ENCODE data around the gene SAMD4A.

SAMD4A gene

DNA sequence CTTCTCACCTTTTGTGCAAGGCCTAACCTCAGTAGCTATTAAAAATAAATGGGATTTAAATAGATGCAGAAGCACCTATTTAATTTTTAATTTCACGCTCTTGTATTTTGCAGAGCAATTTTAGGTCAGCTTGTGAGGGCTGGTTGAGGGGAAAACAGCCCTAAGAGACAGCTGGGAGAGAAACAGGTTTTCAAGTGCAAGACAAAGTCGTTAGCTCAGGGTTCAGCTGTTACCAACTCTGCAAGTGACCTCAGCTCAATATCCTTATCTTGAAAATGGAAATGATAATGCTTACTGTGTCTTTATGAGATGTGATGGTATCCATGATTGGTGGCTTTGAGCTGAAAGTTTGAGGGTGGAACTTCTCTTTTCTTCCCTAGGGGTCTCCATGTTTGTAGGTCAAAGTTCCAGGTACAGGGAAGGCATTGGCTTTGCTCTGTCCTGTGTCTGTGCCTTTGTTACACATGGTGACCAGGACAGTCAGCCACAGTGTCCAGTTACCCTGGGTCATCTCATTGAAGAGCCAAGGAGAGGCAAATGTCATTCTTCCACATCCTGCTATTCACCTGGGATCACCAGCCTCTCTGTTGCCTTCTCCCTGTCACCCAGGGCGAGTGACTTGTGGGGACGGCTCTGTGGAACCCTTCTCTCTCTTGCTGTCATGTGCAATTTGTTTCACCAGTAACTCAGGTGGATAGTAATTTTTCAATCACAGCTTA is 100.3 kb downstream of the SAMD4A start:
- DNase-seq: no peak

DNA sequence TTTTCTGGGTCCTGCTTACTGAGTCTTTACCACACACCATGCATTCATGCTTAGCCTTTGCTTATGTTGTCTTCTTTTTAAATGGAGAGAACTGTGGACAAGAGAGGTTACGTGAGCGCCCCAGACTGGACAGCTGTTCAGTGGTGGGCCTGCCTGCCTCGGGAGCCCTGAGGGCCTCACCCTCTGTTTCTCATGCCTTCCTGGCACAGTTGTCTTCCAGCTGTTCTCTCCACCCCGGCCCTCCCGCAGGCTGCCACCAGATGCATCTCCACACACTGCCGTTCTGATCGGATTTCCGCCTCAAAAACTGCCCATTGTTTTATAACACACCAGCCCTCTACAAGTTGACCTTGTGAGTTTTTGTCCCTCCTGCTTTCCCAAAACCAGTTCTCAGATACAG is 100.8 kb downstream of the SAMD4A start:
- no peak for DNase-seq

DNA sequence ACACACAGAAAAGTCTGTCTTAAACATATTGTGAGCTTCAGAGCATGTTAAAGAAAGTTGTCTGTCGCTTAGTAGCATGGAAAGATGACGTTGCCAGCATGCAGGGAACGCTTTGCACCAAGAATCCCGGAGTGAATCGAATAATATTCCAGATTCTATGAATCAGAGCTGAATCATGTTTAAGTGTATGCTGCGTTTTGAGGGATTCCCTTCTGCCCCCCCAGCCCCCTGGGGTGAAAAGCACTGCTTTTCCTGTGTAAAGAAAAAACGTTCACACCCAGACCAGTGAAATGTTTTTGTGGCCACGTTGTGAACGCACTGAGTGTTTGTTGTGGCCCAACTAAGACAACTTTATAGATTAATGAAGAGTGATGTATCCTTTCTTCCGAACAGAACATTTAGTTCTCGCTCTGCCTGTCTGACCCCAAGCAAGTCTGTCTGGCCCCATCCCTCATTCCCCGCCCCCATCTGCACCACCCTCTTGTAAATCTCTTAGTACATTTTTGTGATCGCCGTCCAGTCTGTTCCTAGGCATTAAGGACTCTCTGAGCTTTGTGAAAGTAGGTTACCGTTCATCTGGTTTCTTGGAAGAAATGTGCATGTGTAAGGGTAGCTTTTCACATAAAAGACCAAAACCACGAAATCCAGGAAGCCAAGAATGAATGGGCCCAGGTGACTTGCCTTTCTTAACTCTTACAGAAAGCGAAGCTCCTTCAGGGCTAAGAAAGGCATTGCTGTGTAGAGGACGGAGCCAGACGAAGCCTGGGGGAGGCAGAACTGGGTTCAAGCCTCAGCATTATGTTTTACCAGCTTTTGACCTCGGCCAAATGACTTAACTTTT is 103.0 kb downstream of the SAMD4A start:
- DNase-seq: no peak

DNA sequence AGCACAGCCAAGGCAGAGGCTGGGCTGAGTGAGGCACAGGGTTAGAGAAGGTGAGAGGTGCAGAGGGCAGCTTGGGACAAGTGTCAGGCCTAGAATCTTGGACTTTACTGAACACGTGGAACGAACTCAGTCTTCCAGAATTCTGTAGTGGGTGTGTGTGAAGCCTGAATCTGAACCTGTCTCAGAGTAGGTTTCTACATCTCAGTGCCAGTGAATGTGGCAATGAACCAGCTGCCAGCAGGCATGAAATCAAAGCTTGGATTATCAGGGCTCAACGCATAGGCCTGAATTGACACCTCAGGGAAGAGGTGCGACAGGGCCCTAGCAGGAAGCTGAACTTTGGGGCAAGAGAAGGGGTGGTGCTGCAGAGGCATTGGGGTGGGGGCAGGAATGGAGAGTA is 104.6 kb downstream of the SAMD4A start:
- no peak for DNase-seq

DNA sequence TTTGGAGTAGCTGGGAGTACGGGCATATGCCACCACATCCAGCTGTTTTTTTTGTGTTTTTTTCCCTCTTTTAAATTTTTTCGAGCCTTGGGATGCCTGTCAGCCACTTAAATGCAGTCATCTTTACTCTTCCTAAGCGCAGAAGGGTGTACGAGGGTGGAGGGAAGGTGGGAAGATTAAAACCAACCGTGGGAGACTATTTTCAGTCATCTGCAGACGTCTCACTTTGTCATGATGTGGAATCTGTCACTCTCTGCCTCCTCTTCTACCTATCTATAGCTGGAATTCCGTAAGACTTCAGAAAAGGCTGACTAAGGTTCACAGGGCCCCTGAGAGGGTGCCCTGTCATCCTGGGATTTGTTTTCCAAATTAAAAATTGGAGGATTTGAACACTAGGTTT is 105.3 kb downstream of the SAMD4A start:
- no peak for DNase-seq

DNA sequence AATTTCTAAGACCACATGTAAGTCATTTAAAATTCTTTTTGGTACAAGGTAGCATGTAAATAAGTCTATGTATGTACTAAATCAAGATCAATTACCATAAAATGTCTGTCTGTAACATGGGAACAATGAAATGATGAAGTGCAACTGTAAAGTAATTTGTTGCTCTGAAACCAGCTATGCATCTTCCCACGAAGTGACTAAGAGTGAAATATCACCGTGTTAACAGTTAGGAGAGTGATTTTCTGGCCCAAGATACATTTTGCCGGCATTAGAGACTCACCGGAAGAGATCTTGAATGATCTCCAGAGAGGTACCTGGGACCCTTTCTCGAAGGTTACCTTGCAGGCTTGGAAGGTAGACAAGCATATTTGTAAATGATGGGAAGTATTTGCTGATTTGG is 105.8 kb downstream of the SAMD4A start:
- DNase-seq: no peak

DNA sequence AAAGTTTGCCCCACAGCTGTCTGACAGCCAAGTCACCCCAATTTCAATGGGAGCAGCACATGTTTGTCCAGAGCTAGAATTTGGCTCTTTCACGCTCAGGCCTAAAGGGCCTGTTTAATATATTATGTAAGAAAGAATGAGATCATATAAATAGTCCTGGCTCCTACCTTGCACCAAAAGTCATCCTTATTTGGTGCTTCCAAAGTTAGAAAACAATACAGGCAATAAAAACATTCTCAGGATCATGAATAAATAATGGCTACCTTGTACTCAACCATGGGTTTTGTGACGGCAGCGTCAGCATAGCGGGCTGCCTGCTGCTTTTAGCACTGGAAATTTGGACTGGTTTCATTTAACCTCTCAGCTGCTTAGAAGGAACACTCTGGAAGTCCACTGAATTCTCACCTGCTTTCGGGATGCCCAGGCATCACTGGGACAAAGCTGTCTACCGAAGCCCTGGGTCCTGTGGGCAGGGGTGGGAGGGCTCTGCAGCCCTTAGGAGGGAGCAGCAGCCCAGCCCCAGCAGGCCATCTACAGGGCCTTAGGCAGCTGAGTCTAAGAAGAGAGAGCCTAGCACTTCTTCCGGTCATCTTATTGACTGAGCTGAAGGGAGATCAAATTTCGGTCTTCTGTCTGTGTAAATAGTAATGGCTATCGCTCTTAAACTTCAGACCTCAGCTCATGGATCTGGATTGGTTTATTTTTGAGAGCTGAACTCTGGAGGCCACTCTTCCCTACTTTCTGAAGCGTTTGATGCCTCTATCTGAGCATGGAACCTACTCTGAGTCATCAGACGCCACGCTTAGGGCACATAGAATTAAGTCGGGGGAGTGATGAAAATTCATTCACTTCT is 106.5 kb downstream of the SAMD4A start:
- no peak for DNase-seq

DNA sequence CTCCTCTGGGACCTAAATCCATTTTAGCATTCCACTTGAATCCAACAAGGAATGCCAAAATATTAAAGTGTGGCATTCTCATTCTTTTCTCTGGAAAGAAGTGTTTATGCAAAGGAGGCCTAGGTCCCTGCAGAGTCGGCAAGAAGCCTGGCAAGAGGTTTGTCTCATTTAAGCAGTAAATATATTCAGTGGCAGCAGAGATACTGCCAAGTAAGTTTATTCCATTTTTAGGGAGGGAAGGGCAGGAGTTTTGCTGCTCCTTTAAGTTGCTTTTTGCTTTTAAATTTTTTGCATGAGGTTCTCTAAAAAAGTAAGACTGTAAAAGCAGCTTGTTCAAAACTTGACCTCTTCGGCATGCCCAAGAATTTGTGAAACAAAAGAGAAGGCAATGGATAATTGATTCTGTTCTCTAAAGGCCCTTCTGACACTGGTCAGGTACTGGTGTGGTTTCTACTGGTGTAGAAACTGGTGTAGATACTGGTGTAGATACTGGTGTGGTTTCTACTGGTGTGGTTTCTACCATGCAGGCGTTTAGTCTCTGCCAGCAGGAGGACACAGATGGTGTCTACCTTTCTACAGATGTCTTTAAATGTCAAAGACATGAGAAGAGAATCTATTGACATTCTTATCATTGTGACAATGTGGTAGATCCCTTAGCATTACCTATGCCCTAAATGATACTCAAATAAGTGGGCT is 107.3 kb downstream of the SAMD4A start:
- DNase-seq: no peak

DNA sequence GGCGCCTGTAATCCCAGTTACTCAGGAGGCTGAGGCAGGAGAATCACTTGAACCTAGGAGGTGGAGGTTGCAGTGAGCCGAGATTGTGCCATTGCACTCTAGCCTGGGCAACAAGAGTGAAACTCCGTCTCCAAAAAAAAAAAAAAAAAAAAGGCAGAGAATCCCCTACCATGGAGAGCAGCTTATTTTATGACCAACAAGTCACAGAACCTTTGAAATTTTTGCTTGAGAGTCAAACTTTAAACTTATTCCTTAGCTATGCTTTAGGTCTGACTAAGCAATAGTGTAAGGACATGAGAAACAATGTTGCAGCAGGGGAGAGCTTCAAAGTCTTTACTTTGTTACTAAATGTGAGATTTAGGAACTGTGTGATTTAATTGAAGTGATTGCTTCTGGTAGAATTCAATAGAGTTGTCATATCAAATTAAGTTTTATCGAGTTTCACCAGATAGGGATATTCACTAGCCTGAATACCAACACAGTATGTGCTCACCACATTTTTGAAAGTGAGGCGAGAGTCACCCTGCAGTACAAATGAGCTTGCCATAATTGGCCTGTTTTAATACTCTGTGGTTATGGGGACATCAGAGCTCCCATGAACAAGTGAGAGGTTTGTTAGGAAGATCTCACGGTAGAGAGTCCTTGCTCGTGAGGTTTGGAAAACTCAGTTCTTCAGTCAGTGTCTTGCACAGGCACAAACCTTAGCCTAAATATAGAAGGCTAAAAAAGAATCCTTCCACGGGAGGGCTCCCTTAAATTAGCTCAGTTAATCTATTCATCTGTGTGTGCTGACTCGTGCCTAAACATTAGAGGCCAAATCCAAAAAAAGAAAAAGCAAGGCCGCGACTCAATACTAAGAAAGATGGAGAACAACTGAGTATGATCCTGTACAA is 108.6 kb downstream of the SAMD4A start:
- no peak for DNase-seq

DNA sequence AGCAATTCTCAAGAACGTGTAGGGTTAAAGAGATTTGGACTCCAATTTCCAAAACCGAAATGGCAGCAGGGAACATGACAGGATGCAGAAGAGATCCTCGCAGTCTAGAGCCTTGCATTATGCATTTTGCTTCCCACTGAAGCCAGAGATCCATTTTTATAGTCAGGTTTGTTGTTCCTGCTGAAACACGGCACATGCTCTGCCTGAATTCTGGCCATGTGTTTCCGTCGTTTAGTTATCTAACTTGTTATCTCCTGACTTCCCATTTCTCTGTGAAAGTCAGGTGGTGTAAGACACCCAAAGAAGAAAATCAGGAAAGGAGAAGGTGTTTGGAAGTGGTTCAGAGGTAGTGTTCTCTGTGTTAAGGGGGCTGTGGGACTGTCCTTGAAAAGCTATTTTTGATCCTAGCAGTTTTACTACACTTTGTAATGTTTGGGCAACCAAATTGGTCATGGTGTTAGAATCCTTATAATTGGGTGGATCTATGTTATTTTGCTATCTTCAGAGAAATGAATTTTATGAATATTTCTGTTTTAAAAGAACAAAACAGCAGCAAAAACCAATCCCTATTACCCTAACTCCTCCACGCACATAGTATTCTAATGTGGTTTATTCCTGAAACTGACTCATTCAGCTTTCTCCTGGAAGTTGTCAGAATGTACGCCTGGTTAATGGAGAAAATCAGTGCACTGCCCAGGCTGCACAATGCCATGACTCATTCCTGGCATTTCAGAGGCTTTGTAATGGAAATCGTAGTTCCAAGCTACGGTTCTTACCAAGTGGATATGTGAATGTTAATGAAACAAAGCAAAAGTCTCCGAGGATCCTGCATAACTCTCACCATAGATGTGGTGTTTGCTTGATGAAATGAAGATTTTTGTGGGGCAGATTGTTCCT is 110.1 kb downstream of the SAMD4A start:
- DNase-seq: no peak

DNA sequence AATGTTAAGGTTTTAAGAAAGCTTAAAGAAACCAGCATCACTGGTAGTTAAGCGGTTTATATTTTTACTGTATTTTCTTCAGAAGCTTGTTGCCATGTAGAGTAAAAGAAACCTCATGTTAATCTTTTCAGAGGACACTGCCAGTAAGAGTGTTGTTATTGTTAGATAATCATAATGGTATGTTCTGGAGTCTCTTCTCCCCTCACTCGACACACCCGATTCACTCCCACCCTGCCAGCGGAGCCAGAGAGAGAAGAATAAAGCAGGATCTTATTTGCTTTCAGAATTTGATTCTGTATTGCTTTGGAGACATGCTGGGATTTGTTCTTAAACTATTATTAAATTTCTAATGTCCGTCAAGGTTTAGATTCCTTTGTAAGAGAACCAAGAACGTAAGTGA is 113.7 kb downstream of the SAMD4A start:
- DNase-seq: no peak

DNA sequence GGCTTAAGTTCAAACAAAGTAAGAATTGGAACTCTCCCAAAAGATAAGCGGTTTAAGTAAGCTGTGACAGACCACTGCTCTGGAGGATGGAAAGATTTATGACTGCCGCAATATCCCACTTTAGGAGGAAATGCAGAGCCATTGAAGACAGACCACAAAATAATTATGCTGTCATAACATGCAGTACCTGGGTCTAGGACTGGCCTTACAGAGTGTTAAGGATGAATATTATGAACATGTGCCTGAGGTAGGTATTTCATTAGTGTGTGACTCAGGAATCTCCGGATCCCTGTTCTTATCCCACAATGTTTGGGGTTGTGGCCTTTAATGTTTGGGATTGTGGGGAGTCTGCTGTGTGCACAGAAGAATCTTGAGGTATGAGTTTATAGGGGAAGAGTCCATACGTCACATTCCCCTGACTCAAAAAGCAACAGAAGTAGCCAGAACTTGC is 114.9 kb downstream of the SAMD4A start:
- no peak for DNase-seq

DNA sequence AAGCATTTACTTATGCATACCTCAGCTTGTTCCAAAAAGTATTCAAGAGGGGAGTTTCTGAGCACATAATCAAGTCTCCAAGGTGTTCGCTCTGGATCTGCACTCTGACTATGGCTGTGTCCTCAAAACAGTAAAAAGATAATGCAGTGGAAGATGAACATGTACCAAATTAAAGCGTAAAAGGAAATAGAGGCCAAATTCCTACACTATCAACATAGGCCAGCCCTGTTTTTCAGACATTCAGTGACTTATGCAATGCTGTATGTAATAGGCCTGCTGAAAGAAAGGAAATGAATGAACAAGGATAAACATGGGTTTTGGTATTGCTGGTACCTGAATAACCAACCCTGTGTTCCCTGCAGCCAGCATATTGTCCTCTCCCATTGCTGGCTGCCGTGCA is 115.7 kb downstream of the SAMD4A start:
- DNase-seq: no peak

DNA sequence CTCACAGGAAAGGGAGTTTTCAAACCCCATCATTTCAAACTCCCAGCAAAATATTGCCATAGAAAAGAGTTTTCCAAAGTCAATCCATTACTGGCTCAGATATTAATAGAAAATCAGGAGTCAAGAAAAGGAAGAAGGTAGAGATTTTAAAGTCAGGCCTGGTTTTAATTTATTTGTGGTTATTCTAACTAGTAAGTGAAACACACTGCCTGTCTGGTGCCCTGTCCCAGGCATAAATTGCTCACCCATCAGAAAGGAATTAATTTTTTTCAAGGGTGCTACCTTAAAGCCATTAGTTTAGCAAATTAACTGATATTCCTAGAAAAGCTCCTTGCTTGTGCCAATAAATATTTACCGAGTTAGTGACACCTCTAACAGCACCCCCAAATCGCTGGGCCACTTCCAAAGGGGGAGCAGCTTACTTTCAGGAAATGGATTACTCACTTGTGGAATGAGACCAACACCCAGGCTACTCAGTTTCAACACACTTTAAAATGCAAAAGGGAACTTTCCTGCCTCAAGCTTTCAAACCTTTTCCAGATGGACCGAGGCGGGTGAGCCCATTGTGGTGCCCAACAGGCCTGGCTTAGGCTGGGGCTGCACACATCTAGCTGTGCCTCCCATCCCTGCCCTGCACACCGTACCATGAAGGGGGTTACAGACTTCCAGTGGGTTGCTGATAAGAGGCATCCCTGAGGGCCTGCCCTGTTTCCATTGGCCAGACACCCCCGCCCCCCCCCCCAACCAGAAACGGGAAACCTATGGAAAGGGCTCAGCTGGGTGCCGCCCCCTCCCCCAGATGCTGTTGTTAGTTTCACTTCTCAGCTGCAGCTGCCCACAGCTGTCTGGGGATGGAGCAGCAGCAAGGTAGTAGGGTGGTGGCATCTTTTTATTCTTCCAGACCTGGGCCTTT is 117.2 kb downstream of the SAMD4A start:
- DNase-seq: no peak

DNA sequence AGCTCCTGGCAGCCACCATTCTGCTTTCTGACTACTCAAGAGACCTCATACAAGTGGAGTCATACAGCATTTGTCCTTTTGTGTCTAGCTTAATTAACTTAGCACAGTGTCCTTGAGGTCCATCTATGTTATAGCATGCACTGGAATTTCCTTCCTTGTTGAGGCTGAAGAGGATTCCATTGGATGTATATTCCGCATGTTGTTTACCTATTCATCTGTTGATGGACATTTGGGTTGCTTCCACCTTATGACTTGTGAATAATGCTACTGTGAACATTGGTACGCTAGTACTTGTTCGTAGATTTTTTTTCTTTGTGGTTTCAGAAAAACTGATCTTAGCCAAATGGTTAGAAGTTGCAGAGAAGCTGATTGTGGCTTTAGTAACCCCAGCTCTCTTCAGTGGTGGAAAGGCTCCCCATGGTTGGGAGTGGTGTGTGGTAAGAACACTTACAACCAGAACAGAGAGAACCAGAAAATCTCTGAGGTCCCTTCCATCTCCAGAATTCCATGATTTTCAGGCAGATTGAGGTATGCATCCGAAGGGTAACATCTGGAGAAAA is 118.4 kb downstream of the SAMD4A start:
- DNase-seq: no peak

DNA sequence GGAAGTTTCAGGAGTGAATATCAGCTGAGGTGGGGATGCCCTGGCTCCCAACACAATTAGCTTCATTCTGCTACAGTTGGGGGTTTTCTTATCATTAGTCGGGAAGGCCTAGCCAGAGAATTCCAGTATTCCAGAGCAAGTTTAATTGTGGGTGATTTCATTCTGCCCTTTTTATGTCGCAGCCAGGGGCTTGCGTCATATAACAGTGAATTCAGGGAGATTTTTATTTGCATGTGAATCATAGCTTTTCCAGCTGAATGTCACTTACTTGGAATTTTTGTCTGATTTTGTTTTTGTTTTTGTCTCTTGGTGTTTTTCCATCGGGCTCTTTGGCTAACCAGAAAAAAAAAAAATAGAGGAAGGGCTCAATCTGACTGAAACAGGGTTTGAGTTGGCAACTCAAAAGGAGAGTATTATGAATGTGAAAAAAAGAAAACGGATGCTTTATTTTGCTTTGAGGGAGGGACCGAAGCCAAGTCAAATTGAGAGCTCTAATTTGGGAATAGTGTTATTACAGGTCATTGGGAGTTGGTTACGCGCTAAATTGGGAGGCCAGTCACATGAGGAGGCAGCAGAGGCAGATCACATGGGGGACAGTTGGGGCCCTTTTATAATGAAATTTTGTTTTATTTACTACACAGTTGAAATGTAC is 119.4 kb downstream of the SAMD4A start:
- DNase-seq: no peak

DNA sequence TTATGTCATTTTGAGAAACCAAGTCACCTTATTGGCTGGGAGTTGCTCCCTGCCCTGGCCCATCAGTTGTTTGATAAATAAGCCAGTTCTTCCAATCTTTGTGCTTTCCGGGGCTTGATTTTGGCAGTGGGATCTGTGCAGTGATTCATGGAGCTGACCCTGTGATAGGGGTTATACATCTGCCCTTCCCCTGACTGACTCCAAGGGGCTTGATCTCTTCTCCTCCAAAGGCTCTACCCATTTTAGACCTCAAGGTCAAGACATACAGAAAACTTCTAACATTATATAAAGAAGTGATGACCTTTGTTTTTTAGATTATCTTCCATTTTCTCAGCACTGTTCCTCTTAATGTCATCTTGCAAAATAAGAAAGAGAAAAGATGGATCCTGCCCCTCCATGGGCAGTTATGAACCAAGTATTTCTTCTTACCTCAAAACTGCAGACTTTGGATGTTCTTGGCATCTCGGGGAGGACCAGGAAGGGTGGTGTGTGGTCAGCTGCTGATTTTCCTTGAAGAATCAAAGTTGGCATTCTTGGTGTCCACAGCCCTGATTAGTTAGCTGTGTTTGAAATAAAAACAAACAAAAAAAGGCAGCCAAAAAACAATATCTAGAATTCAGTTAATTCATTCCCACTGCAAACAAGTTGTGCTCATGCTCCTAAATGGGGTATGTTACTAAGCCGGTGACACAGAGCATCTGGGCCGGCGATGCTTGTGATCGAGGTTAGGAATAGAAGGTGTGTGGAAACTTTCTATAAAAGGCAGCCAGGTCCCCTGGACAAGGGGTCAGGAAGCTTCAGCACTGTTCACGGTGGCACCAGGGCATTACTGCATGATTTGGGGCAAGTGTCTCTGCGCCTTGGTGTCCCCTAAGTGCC is 120.2 kb downstream of the SAMD4A start:
- no peak for DNase-seq

DNA sequence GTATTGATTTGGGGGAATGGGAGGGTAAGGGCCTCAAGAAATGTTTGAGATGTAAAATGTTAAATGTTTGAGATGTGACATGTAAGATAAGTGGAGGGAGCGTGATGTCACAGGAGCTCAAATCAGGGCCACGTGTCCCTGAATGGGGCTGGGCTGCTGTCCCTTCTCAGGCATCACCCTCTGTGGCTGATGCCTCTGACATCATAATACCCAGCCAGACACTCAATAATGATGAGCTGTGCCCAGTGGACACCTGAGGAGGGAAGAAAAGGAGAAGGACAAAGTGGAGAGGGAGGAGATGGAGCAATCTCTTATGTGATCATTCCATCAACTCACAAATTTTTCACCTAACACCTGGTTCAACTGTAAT is 120.8 kb downstream of the SAMD4A start:
- DNase-seq: no peak

All from DMS153 (cell line).